A549 (cell line): ENCODE results near the gene ARF5. TPM values are rescaled to one million over a fixed set of nuclear protein-coding genes. Genes with fewer than 3 reads are reported as not detected.

Experiments used
- ATAC-seq, 2 experiments: fragments of 200-7000 bp in 1 of 2; fragments of >200 bp in 1 of 2; cut with Nextera tagmentation in 1 of 2; cut with Tn5 transposase in 1 of 2; 3 replicates each; pipeline versions ENCODE4 v1.8.0 to v1.9.1; 2018 to 2020; ENCODE audit warnings: mild to moderate bottlenecking in 1 of 2, moderate library complexity in 1 of 2
- CTCF ChIA-PET: fragments of 300-600 bp; sonication (Branson Sonifier 250); formaldehyde crosslinking; extraction: SDS; loops from one replicate; lab custom pipeline; 2021; ENCODE audit warnings: antibody characterized with exemption, inconsistent platforms; lab: Yijun Ruan, JAX
- POLR2A ChIA-PET: fragments of 350-600 bp; formaldehyde crosslinking; extraction: SDS; loops from one replicate; lab custom pipeline; 2021; ENCODE audit warnings: antibody characterized with exemption, inconsistent platforms; lab: Yijun Ruan, JAX
- DNase-seq, 2 experiments: peaks; one replicate each; pipeline versions ENCODE4 v3.0.0 to v3.0.0-alpha.2; 2011 to 2016; ENCODE audit warnings: low read depth in 1 of 2, low spot score in 1 of 2
- FAIRE-seq: peaks from 2 replicates; lab custom pipeline; 2011; peaks lifted over from hg19 to GRCh38; lab: Jason Lieb, UNC
- H3K27ac ChIP-seq, 2 experiments: fragments of >200 bp; sonication (Bioruptor Twin); formaldehyde crosslinking; 3 replicates each; pipeline ENCODE4 v1.5.1; 2016 to 2017
- H3K4me1 ChIP-seq: fragments of >200 bp; sonication (Bioruptor Twin); formaldehyde crosslinking; 3 replicates; pipeline ENCODE4 v1.6.1; 2016
- H3K4me2 ChIP-seq: fragments of >200 bp; sonication (Bioruptor Twin); formaldehyde crosslinking; 3 replicates; pipeline ENCODE4 v1.6.1; 2016
- H3K4me3 ChIP-seq: fragments of >200 bp; sonication (Bioruptor Twin); formaldehyde crosslinking; 3 replicates; pipeline ENCODE4 v1.5.1; 2016
- H3K9me3 ChIP-seq: fragments of >200 bp; sonication (Bioruptor Twin); formaldehyde crosslinking; 3 replicates; pipeline ENCODE4 v1.6.1; 2016
- CBX2 ChIP-seq: fragments of 200-600 bp; sonication (generic); IDR thresholded peaks from 2 replicates; pipeline ENCODE4 v1.6.1; 2016; ENCODE audit warnings: low read depth, mild to moderate bottlenecking, borderline replicate concordance
- CBX8 ChIP-seq: fragments of 200-600 bp; sonication (generic); IDR thresholded peaks from 2 replicates; pipeline ENCODE4 v1.6.1; 2016
- CHD2 ChIP-seq: fragments of 150-350 bp; IDR thresholded peaks from 2 replicates; pipeline ENCODE4 v1.6.1; 2014; ENCODE audit warnings: low read length; ENCODE audit not compliant: partially characterized antibody
- CHD4 ChIP-seq: fragments of 200-600 bp; sonication (generic); IDR thresholded peaks from 2 replicates; pipeline ENCODE4 v1.6.1; 2016; ENCODE audit warnings: antibody characterized with exemption, mild to moderate bottlenecking, borderline replicate concordance
- EP300 ChIP-seq, 2 experiments: fragments of >200 bp; sonication (Bioruptor Twin); formaldehyde crosslinking; IDR thresholded peaks; 2 replicates in 1 of 2; 3 replicates in 1 of 2; pipeline ENCODE4 v1.6.1; 2016 to 2017
- HDAC2 ChIP-seq: fragments of 200-600 bp; sonication (generic); IDR thresholded peaks from 2 replicates; pipeline ENCODE4 v1.6.1; 2016
- HOXA7 ChIP-seq: fragments of 250-450 bp; sonication (Bioruptor Pico); IDR thresholded peaks from 2 replicates; pipeline ENCODE4 v1.5.0; 2020; ENCODE audit warnings: mild to moderate bottlenecking, moderate library complexity
- HOXB13 ChIP-seq: fragments of 250-450 bp; sonication (Bioruptor Pico); IDR thresholded peaks from 2 replicates; pipeline ENCODE4 v1.5.0; 2020; ENCODE audit warnings: low read depth, mild to moderate bottlenecking, moderate library complexity
- JUNB ChIP-seq: fragments of >200 bp; sonication (Bioruptor Twin); formaldehyde crosslinking; IDR thresholded peaks from 2 replicates; pipeline ENCODE4 v1.6.1; 2016
- KDM1A ChIP-seq: fragments of 200-600 bp; sonication (generic); IDR thresholded peaks from 2 replicates; pipeline ENCODE4 v1.6.1; 2016; ENCODE audit warnings: low read depth, mild to moderate bottlenecking
- MYC ChIP-seq: IDR thresholded peaks from 2 replicates; pipeline ENCODE4 v1.6.1; 2012; ENCODE audit warnings: mild to moderate bottlenecking, inconsistent platforms, low read length, improper control_type of control experiment, borderline replicate concordance
- NPAS2 ChIP-seq: fragments of 250-450 bp; sonication (Bioruptor Pico); IDR thresholded peaks from 2 replicates; pipeline ENCODE4 v1.8.0; 2022; ENCODE audit warnings: mild to moderate bottlenecking, moderate library complexity, borderline replicate concordance
- NR3C1 ChIP-seq: fragments of >200 bp; sonication (Bioruptor Twin); formaldehyde crosslinking; IDR thresholded peaks from 3 replicates; pipeline ENCODE4 v1.6.1; 2017
- POLR2A ChIP-seq: IDR thresholded peaks from 2 replicates; pipeline ENCODE4 v1.6.1; 2012; ENCODE audit warnings: mild to moderate bottlenecking, low read length
- RARB ChIP-seq: fragments of 250-450 bp; sonication (Bioruptor Pico); IDR thresholded peaks from 2 replicates; pipeline ENCODE4 v1.8.0; 2021; ENCODE audit warnings: mild to moderate bottlenecking, moderate library complexity
- SMC3 ChIP-seq: fragments of >200 bp; sonication (Bioruptor Twin); formaldehyde crosslinking; IDR thresholded peaks from 3 replicates; pipeline ENCODE4 v1.6.1; 2018; ENCODE audit warnings: inconsistent platforms
- SREBF2 ChIP-seq: fragments of 450-650 bp; IDR thresholded peaks from 2 replicates; pipeline ENCODE4 v1.6.1; 2014; ENCODE audit warnings: mild to moderate bottlenecking, moderate library complexity
- ZC3H11A ChIP-seq: fragments of 450-650 bp; IDR thresholded peaks from 2 replicates; pipeline ENCODE4 v1.6.1; 2014; ENCODE audit warnings: antibody characterized with exemption, mild to moderate bottlenecking
- ZNF302 ChIP-seq: fragments of 250-450 bp; sonication (Bioruptor Pico); IDR thresholded peaks from 2 replicates; pipeline ENCODE4 v1.9.0; 2021; ENCODE audit warnings: inconsistent platforms, mild to moderate bottlenecking, moderate library complexity
- ZSCAN20 ChIP-seq: fragments of 250-450 bp; sonication (Bioruptor Pico); IDR thresholded peaks from 2 replicates; pipeline ENCODE4 v1.8.0; 2022; ENCODE audit warnings: mild to moderate bottlenecking, moderate library complexity
- WGBS: methylation state at CpG from one replicate; pipeline ENCODE4 v1.1.6; 2017; ENCODE audit errors: missing lambda C conversion rate; 5-methylcytosine and 5-hydroxymethylcytosine counted together
- polyA plus RNA-seq, 4 experiments: library from polyadenylated mRNA; depleted of rRNA in 3 of 4; stranded (reverse); fragments of >200 nt; fragmentation: RNase III in 1 of 4; extraction: RNeasy Plus Mini Kit Qiagen cat#74134 plus additional on column Dnase treatment in 1 of 4; gene quantifications; 2 replicates in 3 of 4; 3 replicates in 1 of 4; pipeline ENCODE4 v1.2.3, GENCODE V29; 2011 to 2017
- TF ChIP-seq, protein P1 (sequence below): fragments of >200 bp; sonication (Bioruptor Twin); formaldehyde crosslinking; IDR thresholded peaks from 3 replicates; pipeline ENCODE4 v1.6.1; 2016
- TF ChIP-seq, protein P2 (sequence below): fragments of 150-350 bp; IDR thresholded peaks from 2 replicates; pipeline ENCODE4 v1.6.1; 2014; ENCODE audit warnings: low read depth, mild to moderate bottlenecking, low read length
- TF ChIP-seq, protein P3 (sequence below): IDR thresholded peaks from 2 replicates; pipeline ENCODE4 v1.6.1; 2012; ENCODE audit warnings: low read depth, borderline replicate concordance

The ARF5 gene
- polyA plus RNA-seq, 2 of the 4 experiments (the other 2 are of a cell fraction): 163 to 172 TPM

DNA sequence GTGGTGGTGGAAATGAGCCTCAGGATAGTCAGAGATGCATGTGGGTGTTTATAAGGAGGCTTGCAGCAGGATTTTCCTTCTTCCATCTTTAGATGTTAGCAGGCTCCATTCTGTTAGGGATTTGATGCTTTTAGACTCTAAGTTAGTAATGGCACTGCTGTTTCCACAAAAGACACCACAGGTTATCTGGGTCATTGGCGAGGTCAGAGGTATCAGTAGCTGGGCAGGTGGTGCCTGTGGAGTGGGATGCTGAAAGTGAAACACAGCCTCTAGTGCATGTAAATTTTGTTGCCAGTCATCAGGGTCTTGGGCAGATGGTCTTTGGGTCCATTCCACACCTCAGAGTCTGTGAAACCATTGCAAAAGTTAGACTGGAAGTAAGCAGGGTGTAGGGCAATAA, 30.6 kb downstream of the ARF5 start:
- 8% methylated on average over 1 of the region's 1 CpG for WGBS
- CTCF ChIA-PET: no interaction called here
- no peaks in the 10 kb centered on the region for H3K9me3 ChIP-seq
- no peak for DNase-seq
- no peak overlapping the region for H3K27ac ChIP-seq
- H3K4me1 ChIP-seq: no peaks in the 10 kb centered on the region
- H3K4me2 ChIP-seq: no peak overlapping the region
- POLR2A ChIA-PET: no interaction called here
- TF ChIP-seq MYC (no peak), SREBF2 (no peak), ZSCAN20 (CRISPR knock-in tag) (no peak), CBX2 (no peak), SMC3 (no peak), EP300 (IDR thresholded peaks at IDR 0.05) (no peak), RARB (CRISPR knock-in tag) (no peak), ZC3H11A (no peak), HOXB13 (CRISPR knock-in tag) (no peak), HOXA7 (CRISPR knock-in tag) (no peak), CBX8 (no peak), JUNB (no peak), POLR2A (no peak)
- TF ChIP-seq, protein P1, sequence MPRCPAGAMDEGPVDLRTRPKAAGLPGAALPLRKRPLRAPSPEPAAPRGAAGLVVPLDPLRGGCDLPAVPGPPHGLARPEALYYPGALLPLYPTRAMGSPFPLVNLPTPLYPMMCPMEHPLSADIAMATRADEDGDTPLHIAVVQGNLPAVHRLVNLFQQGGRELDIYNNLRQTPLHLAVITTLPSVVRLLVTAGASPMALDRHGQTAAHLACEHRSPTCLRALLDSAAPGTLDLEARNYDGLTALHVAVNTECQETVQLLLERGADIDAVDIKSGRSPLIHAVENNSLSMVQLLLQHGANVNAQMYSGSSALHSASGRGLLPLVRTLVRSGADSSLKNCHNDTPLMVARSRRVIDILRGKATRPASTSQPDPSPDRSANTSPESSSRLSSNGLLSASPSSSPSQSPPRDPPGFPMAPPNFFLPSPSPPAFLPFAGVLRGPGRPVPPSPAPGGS: no peak
- TF ChIP-seq, protein P2, sequence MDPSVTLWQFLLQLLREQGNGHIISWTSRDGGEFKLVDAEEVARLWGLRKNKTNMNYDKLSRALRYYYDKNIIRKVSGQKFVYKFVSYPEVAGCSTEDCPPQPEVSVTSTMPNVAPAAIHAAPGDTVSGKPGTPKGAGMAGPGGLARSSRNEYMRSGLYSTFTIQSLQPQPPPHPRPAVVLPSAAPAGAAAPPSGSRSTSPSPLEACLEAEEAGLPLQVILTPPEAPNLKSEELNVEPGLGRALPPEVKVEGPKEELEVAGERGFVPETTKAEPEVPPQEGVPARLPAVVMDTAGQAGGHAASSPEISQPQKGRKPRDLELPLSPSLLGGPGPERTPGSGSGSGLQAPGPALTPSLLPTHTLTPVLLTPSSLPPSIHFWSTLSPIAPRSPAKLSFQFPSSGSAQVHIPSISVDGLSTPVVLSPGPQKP: no peak
- ATAC-seq: no peak
- FAIRE-seq: no peak
- no peak overlapping the region for H3K4me3 ChIP-seq

DNA sequence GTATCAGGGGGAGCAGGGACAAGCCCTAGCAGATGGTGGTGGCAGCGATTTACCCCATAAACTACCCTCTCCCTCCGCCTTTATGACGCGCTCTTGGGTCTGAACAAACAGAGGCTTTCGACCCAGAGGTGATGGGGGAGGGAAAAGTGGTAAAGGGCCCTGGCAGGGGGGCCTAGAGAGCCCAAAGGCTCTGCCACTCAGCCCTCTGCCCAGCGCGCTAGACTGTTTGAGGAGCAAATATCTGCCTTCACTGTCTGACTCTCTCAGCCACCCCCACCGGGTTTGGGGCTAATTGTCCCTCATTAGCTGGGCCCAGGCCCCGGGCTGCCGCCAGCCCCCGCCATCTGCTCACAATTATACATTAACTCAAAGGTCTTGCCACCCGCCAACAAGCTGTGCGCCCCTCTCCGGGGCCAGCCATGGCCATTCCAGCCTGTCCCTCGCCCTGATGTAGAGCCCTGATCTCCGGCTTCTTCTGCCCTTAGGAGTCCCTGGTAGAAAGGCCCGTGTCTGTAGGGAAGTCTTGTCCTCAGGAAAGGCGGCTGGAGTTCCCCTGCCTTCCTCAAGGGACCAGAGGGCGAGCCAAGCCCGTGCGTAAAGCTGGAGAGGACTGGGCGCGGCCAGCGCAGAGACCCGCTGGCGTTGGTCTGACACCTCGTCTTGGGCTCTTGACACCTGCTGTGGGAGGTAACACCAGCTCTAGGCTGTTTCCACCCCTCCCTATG, 31.6 kb downstream of the ARF5 start:
- 2% methylated on average over 25 of the region's 27 CpGs for WGBS
- CTCF ChIA-PET: interaction anchor here (0.6 to 1.6 kb wide), 2 partner anchors 89 to 221 kb away, joined by 3 read pairs; no protein-coding TSS in a partner anchor
- FAIRE-seq (no peak), ATAC-seq (peak; percentile 36 to 63; a peak in 4 of 6 replicates), DNase-seq (peak in 1 of 2 experiments; percentile 41)
- no peaks in the 10 kb centered on the region for H3K9me3 ChIP-seq
- no peaks in the 10 kb centered on the region for H3K4me1 ChIP-seq
- TF ChIP-seq HDAC2 (peak; percentile 97), NPAS2 (CRISPR knock-in tag) (no peak), SMC3 (no peak), NR3C1 (no peak), CHD2 (no peak), KDM1A (no peak), ZNF302 (CRISPR knock-in tag) (no peak), CHD4 (no peak)
- no peak overlapping the region for H3K27ac ChIP-seq
- no peak overlapping the region for H3K4me3 ChIP-seq
- POLR2A ChIA-PET: no interaction called here
- H3K4me2 ChIP-seq: peak overlapping the region; percentile 27; the same call in 1 of the 3 replicates

DNA sequence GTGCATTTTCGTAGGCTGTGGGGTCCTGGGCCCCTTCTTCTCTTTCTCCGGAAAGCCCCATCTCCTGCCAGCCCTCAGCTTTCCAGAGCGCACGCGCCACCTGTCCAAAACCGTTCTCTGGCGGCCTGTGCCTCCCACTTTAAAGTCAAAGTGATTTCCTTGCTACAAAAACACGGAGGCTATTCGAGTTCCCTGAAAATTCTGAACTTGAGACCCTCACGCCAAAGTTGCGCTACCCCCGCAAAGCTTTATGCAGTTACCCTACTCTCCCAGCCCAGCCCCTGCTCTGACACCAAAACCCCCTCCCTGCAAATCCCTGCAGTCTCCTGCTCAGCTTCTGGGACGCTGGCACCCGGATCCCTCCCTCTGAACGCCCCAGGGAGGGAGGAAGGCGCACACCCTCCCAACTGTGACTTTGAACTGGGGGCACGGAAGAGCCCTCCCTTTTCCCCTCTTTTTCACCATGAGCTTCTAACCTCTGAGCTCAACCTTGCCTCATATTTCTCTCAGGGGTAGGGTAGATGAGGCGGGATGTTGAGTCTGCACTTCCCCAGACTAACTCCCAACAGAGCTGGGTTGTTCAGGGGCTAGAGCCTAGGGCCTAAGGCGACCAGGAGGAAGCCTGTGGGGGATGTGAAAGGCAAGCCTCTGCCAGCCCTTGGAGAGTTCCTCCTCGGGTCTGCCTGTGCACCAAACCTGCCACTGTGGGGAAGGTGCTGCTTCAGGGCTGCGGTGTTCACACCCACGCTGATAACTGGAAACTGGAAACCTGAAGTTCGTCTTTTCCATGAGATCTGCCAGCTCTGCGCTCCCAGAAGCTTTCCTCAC, 32.4 kb downstream of the ARF5 start:
- POLR2A ChIA-PET: no interaction called here
- no peak overlapping the region for H3K27ac ChIP-seq
- 4% methylated on average over 24 of the region's 24 CpGs for WGBS
- DNase-seq: peak in 1 of 2 experiments; percentile 33
- peak overlapping the region; percentile 27; the same call in 1 of the 3 replicates for H3K4me2 ChIP-seq
- H3K9me3 ChIP-seq: no peaks in the 10 kb centered on the region
- TF ChIP-seq RARB (CRISPR knock-in tag) (no peak), HDAC2 (peak; percentile 11; the same call in 1 of the 2 replicates)
- TF ChIP-seq, protein P3, sequence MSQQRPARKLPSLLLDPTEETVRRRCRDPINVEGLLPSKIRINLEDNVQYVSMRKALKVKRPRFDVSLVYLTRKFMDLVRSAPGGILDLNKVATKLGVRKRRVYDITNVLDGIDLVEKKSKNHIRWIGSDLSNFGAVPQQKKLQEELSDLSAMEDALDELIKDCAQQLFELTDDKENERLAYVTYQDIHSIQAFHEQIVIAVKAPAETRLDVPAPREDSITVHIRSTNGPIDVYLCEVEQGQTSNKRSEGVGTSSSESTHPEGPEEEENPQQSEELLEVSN: no peak
- ATAC-seq: peak; percentile 26 to 52; a peak in 4 of 6 replicates
- CTCF ChIA-PET: interaction anchor here (0.6 to 1.6 kb wide), 2 partner anchors 89 to 220 kb away, joined by 3 read pairs; no protein-coding TSS in a partner anchor
- FAIRE-seq: no peak
- H3K4me1 ChIP-seq: no peaks in the 10 kb centered on the region
- H3K4me3 ChIP-seq: no peak overlapping the region
